LNCaP clone FGC (cell line): ENCODE measurements around the gene LYPD4.

Experiments used
- DNase-seq: peaks from one replicate; pipeline ENCODE4 v3.0.0-alpha.2; 2011; ENCODE audit warnings: low read depth
- H3K4me3 ChIP-seq: 2 replicates; pipeline ENCODE4 v1.5.1; 2011; ENCODE audit warnings: mild to moderate bottlenecking, low read depth, low read length, control low read depth
- CTCF ChIP-seq: IDR thresholded peaks from 2 replicates; pipeline ENCODE4 v1.5.1; 2012; ENCODE audit warnings: mild to moderate bottlenecking; ENCODE audit not compliant: control insufficient read depth, insufficient read depth; ENCODE audit errors: extremely low read depth

LYPD4 gene

DNA sequence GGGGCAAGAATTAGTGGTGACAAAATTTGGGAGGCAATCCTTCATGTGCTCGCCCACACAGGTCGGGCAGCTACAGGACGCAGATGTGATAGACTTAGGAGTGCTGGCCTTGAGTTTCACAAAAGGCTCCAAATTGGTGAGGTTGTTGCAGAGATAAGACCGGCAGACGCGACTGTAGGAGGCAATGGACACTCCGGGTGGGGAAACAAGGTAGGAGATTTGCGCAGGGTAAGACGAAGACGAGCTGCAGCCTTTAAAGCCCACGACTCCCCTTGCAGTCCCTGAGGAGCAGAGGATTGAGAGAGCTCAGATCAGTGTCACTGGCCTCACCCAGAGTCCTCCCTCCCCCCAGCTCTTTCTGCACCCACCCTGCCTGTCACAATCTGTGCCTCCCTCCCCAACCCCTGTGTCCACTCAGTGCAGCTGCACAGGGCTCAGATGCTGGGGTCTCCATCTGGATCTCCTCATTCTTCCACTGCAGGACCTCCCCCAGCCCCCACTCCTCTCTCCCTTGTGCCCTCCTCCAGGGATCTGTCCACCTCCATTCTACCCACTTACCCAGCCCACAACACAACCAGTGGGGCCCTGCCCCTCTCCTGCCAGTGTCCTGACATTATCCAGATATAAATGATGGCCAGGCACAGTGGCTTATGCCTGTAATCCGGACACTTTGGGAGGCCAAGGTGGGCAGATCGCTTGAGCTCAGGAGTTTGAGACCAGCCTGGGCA lies 6.3 kb downstream of the LYPD4 start:
- no peak for DNase-seq
- TF ChIP-seq CTCF = no peak
- no peak overlapping the region for H3K4me3 ChIP-seq

DNA sequence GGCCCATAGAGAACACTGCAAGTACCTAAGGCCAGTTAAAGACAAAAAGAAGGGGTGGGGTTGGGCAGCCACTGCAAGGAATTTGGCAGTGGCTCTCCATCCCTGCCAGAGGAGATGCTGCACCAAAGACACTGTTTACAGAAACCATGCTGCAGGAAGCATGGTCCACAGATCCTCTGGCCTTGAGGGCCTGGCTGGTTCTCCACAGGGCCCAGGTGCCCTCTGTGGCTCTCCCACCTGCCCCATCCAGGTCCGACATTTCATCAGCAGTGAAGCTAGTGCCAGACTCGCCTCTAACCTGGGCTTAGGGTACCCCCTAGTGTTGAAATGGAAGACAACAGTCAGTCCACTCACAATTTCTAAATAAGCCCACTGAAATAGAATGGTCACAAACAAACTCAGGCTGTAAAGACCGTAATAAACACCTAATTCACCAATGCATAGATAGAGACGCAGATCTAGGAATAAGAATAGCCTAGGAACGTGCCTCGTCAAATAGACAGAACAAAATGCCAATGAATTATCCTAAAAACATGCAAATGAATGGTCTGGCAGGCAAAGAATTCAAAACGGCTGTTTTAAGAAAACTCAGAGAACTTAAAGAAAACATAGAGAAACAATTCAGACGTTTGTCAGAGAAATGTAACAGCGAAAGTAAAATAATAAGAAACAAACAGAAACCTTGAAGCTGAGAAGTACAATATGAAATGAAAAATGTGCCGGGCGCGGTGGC lies 23.3 kb downstream of the LYPD4 start:
- no peak for DNase-seq
- H3K4me3 ChIP-seq = no peak overlapping the region
- TF ChIP-seq CTCF = peak; percentile 50

- no peak for TF ChIP-seq CTCF
- no peak overlapping the region for H3K4me3 ChIP-seq
- no peak for DNase-seq
Observed at GRCh38 chr19:41816761-41817160, 27.7 kb downstream of the LYPD4 start.

GRCh38 chr19:41815301-41815700 lies 29.2 kb downstream of the LYPD4 start:
- H3K4me3 ChIP-seq = no peak overlapping the region
- TF ChIP-seq CTCF = no peak
- DNase-seq = no peak

DNA sequence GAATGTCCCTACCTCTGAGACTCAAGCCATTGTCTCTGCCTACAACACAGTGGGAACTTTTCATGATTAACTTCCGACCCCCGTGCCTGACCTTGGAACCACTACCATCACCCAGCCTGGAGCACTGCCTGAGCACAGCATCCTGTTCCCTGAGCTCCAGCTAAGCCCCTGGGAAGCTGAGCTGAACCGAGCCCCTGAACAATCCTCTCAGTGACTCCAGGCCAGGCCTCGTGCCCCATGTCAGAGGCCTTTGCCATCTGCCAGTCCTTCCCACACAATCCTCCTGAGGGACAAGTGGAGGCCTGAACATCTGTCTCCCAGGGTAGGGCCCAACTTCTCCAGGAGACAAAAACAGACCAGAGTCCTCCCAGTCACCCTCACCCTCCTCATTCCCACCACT lies 30.6 kb downstream of the LYPD4 start:
- no peak overlapping the region for H3K4me3 ChIP-seq
- DNase-seq = no peak
- TF ChIP-seq CTCF = no peak

DNA sequence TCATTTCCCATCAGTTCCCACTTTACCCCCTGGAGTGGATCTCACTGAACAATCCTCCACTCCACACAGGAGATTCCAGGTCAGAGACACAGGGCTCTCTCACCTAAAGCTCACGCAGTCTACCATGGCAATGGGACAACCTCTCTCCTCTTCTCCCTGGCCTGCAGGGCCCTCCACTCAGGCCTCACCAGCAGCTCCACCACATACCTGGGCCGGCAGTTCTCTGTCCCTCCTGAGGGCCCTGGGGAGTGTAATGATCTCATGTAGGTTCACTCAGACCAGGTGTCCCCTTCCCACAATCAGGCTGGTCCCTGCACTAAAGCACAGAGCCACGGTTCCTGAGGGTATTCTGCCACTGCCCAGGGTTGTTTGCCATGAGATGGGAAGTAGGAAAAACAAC lies 32.5 kb downstream of the LYPD4 start:
- TF ChIP-seq CTCF = no peak
- no peak for DNase-seq
- no peak overlapping the region for H3K4me3 ChIP-seq

GRCh38 chr19:41811036-41811435 lies 33.4 kb downstream of the LYPD4 start:
- H3K4me3 ChIP-seq = no peak overlapping the region
- no peak for TF ChIP-seq CTCF

More at GRCh38 chr19:41811036-41811435, 33.4 kb downstream of the LYPD4 start:
- DNase-seq = no peak
